ENCODE results near the gene CCR8.

- TF ChIP-seq CREB5 (CRISPR knock-in tag; IDR thresholded peaks at IDR 0.05; ENCODE audit: low read depth) (no peak), CSRNP3 (CRISPR knock-in tag; IDR thresholded peaks at IDR 0.05) (no peak), OSR1 (CRISPR knock-in tag; IDR thresholded peaks at IDR 0.05) (no peak), PPARA (CRISPR knock-in tag; IDR thresholded peaks at IDR 0.05; ENCODE audit: borderline replicate concordance) (no peak), ISL1 (CRISPR knock-in tag; IDR thresholded peaks at IDR 0.05) (no peak), ZNF565 (CRISPR knock-in tag; conservative IDR thresholded peaks at IDR 0.05; ENCODE audit: low read depth) (no peak), ZNF70 (CRISPR knock-in tag; IDR thresholded peaks at IDR 0.05) (no peak)
Observed at GRCh38 chr3:39302178-39302577, 27.3 kb upstream of the CCR8 start.
